ENCODE results near the gene BCAS3. TPM values are rescaled to one million over a fixed set of nuclear protein-coding genes. Genes with fewer than 3 reads are reported as not detected.

BCAS3 gene
- total RNA-seq, 4 donors from 2014 or later = 18.7 to 37.8 (median 24.9) TPM

DNA sequence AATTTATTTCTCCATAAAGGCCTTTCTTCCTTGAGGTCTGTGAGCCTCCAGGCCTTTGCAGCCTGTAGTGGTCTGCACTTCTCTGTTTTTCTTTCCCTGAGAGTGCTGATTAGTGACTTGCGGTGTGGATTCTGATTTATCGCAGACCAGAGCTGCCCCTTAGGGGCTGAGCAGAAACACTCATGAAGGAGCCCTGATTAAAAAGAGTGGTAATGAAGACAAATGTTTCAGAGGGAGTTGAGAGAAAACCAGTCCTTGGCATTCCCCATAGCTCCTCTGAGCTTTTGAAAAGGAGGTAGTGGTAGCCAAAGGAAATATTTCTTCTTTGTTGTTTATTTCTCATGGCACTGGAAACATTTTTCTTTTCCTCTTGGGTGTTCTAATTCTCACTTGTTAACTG lies 453.9 kb downstream of the BCAS3 start:
- ATAC-seq (ENCODE audit: low FRiP score) (no peak), DNase-seq (ENCODE audit: low spot score) (no peak)
- TF ChIP-seq, protein P1, sequence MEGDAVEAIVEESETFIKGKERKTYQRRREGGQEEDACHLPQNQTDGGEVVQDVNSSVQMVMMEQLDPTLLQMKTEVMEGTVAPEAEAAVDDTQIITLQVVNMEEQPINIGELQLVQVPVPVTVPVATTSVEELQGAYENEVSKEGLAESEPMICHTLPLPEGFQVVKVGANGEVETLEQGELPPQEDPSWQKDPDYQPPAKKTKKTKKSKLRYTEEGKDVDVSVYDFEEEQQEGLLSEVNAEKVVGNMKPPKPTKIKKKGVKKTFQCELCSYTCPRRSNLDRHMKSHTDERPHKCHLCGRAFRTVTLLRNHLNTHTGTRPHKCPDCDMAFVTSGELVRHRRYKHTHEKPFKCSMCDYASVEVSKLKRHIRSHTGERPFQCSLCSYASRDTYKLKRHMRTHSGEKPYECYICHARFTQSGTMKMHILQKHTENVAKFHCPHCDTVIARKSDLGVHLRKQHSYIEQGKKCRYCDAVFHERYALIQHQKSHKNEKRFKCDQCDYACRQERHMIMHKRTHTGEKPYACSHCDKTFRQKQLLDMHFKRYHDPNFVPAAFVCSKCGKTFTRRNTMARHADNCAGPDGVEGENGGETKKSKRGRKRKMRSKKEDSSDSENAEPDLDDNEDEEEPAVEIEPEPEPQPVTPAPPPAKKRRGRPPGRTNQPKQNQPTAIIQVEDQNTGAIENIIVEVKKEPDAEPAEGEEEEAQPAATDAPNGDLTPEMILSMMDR (IDR thresholded peaks at IDR 0.05) = no peak

DNA sequence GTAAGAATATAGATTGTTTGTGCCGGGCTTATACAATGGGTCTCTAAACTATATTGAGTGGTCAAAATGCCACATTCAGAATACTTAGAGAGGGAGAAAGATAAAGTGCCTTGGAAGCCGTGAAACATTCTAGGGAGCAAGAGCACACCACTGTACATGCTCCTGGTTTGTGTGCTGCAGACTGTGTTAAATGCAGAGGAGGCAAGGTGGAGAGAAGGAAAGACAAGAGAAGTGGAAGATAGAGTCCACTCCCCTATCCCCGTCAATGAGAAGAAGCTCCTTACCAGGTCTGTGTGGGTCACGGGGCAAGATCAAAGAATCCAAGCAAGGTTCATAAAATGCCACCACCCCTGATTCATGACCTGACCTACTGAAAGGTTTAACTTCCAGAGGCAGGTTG lies 454.9 kb downstream of the BCAS3 start:
- TF ChIP-seq, protein P1 (IDR thresholded peaks at IDR 0.05) = no peak
- no peak for DNase-seq (ENCODE audit: low spot score)
- no peak for ATAC-seq (ENCODE audit: low FRiP score)

GRCh38 chr17:61133853-61134252 lies 456.2 kb downstream of the BCAS3 start:
- TF ChIP-seq, protein P1 (IDR thresholded peaks at IDR 0.05) = no peak
- DNase-seq (ENCODE audit: low spot score) (no peak), ATAC-seq (ENCODE audit: low FRiP score) (no peak)

GRCh38 chr17:61134551-61135235 lies 457.0 kb downstream of the BCAS3 start:
- ATAC-seq (ENCODE audit: low FRiP score) (no peak), DNase-seq (ENCODE audit: low spot score) (no peak)
- TF ChIP-seq, protein P1 (IDR thresholded peaks at IDR 0.05) = no peak

DNA sequence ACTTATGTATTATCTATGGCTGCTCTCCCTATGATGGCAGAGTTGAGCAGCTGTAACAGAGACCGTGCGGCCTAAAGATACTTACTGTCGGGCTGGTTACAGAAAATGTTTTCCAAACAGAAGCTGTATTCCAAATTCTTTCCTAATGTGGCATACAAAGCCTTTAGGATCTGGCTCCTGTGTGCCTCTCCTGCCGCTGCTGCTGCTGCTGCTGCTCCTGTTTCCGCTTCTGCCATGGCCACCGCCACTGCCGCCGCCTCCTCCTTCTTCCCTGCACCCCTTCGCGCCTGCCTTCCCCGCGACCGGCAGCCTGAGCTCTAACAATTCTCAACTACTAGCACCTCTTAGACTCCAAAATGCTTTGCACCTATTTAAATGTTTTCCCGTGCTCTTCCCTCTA lies 458.1 kb downstream of the BCAS3 start:
- no peak for DNase-seq (ENCODE audit: low spot score)
- TF ChIP-seq, protein P1 (IDR thresholded peaks at IDR 0.05) = no peak
- no peak for ATAC-seq (ENCODE audit: low FRiP score)

DNA sequence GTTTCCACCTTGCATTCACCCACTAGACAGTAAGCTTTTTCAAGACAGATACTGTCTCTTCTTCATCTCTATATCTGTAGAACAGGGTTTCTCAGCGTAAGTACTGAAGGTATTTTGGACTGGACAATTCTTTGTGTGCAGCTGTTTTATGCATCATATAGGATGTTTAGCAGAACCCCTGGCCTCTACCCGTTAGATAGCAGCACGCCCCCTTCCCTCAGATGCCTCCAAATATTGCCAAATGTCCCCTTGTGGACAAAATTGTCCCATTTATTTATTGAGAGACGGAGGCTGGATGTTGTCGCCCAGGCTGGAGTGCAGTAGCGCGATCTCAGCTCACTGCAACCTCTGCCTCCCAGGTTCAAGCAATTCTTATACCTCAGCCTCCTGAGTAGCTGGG lies 458.6 kb downstream of the BCAS3 start:
- ATAC-seq (ENCODE audit: low FRiP score) (no peak), DNase-seq (ENCODE audit: low spot score) (no peak)
- TF ChIP-seq, protein P1 (IDR thresholded peaks at IDR 0.05) = no peak

DNA sequence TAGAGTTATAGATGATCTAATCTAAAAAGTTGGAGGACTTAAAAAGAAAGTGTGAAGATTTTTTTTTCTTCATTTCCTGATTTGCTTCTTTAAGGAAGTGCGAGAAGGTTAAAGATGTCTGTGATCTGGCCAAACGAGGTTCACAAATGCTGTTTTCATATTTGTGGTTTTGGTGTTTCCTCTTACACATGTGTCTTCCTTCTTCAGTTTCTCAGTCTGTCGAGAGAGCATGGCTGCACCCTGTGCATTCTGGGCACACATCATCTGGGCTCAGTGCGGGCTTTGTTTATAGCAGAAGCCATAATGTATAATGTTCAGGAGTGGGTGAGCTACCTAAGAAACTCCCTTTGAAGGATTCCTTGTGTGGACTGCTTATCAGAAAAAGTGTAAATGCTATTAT lies 461.6 kb downstream of the BCAS3 start:
- TF ChIP-seq, protein P1 (IDR thresholded peaks at IDR 0.05) = no peak
- no peak for DNase-seq (ENCODE audit: low spot score)
- ATAC-seq (ENCODE audit: low FRiP score) = no peak
